Left lung (tissue), 10 donors: ENCODE measurements around the gene CPLANE2. TPM values are rescaled to one million over a fixed set of nuclear protein-coding genes. Genes with fewer than 3 reads are reported as not detected.

Experiments used
- ATAC-seq: fragments of 200-7000 bp; cut with Tn5 transposase; one replicate; pipeline ENCODE4 v1.9.1; 2020; ENCODE audit warnings: moderate library complexity
- DNase-seq, 4 donors: peaks; one replicate each; pipeline ENCODE4 v3.0.0-alpha.2; 2013 to 2020
- H3K27ac ChIP-seq, 2 donors: fragments of 200-600 bp; sonication (generic) in 1 of 2; one replicate each; pipeline versions ENCODE4 v1.5.0 to v1.8.0; 2020 to 2021
- H3K27me3 ChIP-seq, 2 donors: fragments of 200-600 bp; sonication (generic) in 1 of 2; one replicate each; pipeline versions ENCODE4 v1.5.0 to v1.8.0; 2020 to 2021
- H3K36me3 ChIP-seq, 2 donors: fragments of 200-600 bp; sonication (generic) in 1 of 2; one replicate each; pipeline versions ENCODE4 v1.5.0 to v1.8.0; 2020 to 2021
- H3K4me1 ChIP-seq, 2 donors: fragments of 200-600 bp; one replicate each; pipeline ENCODE4 v1.8.0; 2021
- H3K4me3 ChIP-seq, 2 donors: fragments of 200-600 bp; sonication (generic) in 1 of 2; one replicate each; pipeline versions ENCODE4 v1.5.0 to v1.8.0; 2020 to 2021; ENCODE audit warnings: mild to moderate bottlenecking in 1 of 2
- H3K9me3 ChIP-seq, 2 donors: fragments of 200-600 bp; sonication (generic) in 1 of 2; one replicate each; pipeline versions ENCODE4 v1.5.0 to v1.8.0; 2020 to 2021
- intact Hi-C, 2 donors: fragments of 100-400 bp; cut with DNase I; formaldehyde crosslinking; loops; one replicate each; pipeline versions ENCODE4 v1.11.2 to v1.14.2; 2022
- polyA plus RNA-seq, 6 donors: library from polyadenylated mRNA; unstranded; fragments of 120-200 nt; gene quantifications; one replicate each; pipeline ENCODE4 v1.2.1, GENCODE V29; 2013; ENCODE audit not compliant: insufficient read length in 6 of 6
- total RNA-seq, 2 donors: library from RNA; stranded (reverse); fragmentation: NEBNext Ultra II Directional; extraction: Animal tissue kit (Norgen Biotek cat#: 25700); gene quantifications; one replicate each; pipeline ENCODE4 v1.2.1, GENCODE V29; 2021
- TF ChIP-seq, protein P1 (sequence below), 2 donors: fragments of 200-600 bp; sonication (generic) in 1 of 2; IDR thresholded peaks; one replicate each; pipeline versions ENCODE4 v1.5.0 to v1.8.0; 2021; ENCODE audit warnings: antibody characterized with exemption in 2 of 2
- donor health status: DM: no; HTN: yes; CAD: no.
- donor health status: DM: no; HTN: no; CAD: no.

The CPLANE2 gene
- total and polyA plus RNA-seq, 8 donors, result 3.9 to 8.9 (median 5.3) TPM

DNA sequence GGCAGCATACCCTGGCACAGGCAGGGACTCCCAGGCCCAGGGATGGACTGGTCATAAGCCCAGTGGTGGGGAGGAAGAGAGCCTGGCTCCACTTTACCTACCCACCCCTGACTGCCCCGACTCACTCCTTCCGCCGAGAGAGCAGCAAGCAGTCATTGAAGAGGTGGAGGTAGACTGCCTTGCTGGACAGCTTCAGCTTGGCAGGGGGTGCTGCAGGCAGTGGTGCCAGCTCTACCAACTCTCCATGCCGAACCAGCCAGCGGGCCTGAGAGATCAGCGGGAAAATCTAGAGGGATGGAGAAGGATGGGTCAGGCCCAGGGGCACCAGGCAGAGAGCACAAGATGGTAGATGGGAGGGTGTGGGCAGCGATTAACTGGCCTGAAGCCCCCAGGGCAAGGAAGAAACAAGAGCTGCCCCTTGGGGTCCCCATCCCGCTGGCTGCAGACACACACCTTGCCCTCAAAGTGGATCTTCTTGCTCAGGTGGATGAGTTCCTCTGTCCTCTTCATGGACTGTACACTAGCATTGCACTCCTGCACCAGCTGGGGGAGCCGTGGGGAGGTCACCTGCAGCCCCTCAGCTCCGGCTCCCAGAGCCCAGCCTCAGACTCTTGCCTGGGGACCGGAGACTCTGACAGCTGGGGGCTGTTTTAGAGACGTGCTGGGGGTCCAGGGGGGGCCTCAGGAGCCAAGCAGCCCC is 32.2 kb downstream of the CPLANE2 start:
- Histone ChIP-seq H3K4me1 (peaks cover 6 to 22% of the 10 kb centered on the region in 2 donors), H3K9me3 (no peaks in the 10 kb centered on the region), H3K27me3 (no peaks in the 10 kb centered on the region), H3K27ac (no peak overlapping the region), H3K4me3 (no peak overlapping the region), H3K36me3 (peaks cover 0 to 6% of the 10 kb centered on the region in 2 donors)
- peak in 1 of 4 donors; percentile 76 for DNase-seq
- intact Hi-C loops, result no loop called here
- TF ChIP-seq, protein P1, sequence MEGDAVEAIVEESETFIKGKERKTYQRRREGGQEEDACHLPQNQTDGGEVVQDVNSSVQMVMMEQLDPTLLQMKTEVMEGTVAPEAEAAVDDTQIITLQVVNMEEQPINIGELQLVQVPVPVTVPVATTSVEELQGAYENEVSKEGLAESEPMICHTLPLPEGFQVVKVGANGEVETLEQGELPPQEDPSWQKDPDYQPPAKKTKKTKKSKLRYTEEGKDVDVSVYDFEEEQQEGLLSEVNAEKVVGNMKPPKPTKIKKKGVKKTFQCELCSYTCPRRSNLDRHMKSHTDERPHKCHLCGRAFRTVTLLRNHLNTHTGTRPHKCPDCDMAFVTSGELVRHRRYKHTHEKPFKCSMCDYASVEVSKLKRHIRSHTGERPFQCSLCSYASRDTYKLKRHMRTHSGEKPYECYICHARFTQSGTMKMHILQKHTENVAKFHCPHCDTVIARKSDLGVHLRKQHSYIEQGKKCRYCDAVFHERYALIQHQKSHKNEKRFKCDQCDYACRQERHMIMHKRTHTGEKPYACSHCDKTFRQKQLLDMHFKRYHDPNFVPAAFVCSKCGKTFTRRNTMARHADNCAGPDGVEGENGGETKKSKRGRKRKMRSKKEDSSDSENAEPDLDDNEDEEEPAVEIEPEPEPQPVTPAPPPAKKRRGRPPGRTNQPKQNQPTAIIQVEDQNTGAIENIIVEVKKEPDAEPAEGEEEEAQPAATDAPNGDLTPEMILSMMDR (IDR thresholded peaks at IDR 0.05), result no peak
- no peak for ATAC-seq

DNA sequence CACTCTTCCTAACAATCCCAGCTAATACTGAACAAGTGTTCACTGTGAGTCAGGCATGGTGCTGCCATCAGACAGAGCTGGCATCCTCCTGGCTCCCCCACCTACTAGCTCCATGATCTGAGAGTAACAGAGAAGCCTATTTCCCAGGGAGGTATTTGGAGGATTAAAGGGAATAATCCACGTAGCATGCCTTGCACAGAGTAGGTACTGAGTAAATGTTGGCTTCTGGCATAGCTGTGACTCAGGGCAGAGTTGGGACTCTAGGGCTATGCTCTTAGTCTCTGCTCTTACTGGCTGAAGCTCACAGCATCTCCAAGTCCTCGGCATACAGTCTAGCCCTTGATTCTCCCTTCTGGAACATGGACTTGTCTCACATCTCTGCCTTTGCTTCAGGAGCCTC is 32.8 kb downstream of the CPLANE2 start:
- DNase-seq (peak in 1 of 4 donors; percentile 1), ATAC-seq (no peak)
- intact Hi-C loops, result no loop called here
- Histone ChIP-seq H3K27me3 (no peaks in the 10 kb centered on the region), H3K27ac (no peak overlapping the region), H3K9me3 (no peaks in the 10 kb centered on the region), H3K36me3 (peaks cover 0 to 6% of the 10 kb centered on the region in 2 donors), H3K4me1 (peaks cover 6 to 22% of the 10 kb centered on the region in 2 donors), H3K4me3 (no peak overlapping the region)
- TF ChIP-seq, protein P1 (IDR thresholded peaks at IDR 0.05), result no peak

DNA sequence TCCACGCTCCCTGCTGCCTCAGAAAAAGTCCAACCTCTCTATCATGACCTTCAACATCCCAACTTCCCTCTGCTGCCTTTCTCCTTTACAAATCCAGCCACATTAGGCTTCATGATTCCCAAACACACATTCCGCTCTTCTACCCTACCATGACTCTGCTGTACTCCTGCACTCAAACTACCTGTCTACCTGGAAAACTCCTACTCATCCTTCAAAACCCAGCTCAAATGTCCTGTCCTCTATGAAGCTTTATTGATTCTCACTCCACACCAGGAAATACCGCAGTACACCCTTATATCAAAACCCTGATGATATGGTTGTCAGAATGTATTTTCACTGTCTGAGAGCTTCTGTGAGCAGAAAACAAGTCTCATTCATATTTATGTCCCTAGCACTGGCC is 33.4 kb downstream of the CPLANE2 start:
- H3K4me1 ChIP-seq, result peaks cover 6 to 22% of the 10 kb centered on the region in 2 donors
- no peaks in the 10 kb centered on the region for H3K27me3 ChIP-seq
- no peak overlapping the region for H3K4me3 ChIP-seq
- H3K27ac ChIP-seq, result no peak overlapping the region
- ATAC-seq, result no peak
- DNase-seq, result no peak
- peaks cover 0 to 11% of the 10 kb centered on the region in 2 donors for H3K36me3 ChIP-seq
- TF ChIP-seq, protein P1 (IDR thresholded peaks at IDR 0.05), result no peak
- H3K9me3 ChIP-seq, result no peaks in the 10 kb centered on the region
- intact Hi-C loops, result no loop called here

DNA sequence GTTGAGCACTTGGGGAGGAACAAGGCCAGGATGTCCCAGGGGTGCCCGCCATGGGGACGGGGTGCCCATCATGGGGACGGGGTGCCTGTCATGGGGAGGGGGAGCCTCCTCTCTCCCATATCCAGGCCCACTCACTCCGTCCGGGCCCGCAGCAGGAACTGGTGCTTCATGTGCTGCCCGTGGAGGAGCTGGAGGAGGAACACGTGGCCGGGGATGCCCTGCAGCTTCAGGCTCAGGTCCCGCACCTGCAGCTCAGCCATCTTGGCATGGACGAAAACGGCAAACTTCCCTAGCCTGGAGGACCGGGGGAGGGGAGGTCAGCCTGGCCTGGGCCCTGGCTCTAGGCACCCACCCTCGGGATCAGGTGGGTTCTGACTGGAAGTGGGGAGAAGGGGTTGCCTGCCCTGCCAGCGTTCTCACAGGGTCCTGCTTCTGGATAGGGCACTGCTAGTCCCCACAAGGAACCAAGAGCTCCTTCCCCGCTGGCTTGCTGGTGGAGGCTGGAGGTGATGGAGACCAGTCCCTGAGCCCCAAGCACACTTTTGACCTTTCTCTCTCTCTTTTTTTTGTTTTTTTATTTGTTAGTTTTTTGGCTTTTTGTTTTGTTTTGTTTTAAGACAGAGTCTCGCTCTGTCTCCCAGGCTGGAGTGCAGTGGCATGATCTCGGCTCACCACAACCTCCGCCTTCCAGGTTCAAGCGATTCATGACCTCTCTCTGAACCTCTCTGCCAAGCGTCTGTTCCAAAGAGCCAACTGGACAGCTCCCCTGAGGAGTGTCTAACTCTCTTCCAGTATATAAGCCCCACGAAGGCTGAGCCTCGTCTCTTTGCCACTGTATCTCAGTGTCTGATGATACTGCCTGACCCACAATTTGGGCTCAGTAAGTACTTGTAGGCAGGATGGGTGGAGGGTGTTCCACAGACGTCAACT is 34.4 kb downstream of the CPLANE2 start:
- intact Hi-C loops, result no loop called here
- no peak overlapping the region for H3K4me3 ChIP-seq
- peaks cover 6 to 14% of the 10 kb centered on the region in 2 donors for H3K4me1 ChIP-seq
- DNase-seq (peak in 1 of 4 donors; percentile 52), ATAC-seq (no peak)
- no peak overlapping the region for H3K27ac ChIP-seq
- no peaks in the 10 kb centered on the region for H3K27me3 ChIP-seq
- H3K36me3 ChIP-seq, result peaks cover 0 to 17% of the 10 kb centered on the region in 2 donors
- no peaks in the 10 kb centered on the region for H3K9me3 ChIP-seq
- TF ChIP-seq, protein P1 (IDR thresholded peaks at IDR 0.05), result no peak

DNA sequence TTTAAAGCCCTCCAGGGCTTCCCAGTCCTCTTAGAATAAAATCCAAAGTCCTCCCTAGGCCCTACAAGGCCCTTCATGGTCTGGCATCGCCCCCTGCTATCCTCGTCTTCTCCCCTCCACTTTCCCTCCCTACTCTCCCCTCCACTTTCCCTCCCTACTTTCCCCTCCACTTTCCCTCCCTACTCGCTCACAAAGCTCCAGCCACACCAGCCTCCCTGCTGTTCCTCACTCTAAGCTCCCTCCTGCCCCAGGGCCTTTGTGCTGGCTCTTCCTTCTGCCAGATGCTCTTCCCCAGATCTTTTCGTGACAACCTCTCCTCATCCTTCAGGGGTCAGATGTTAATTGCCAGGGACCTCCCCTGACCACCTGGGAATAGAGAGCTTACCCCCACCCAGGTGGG is 37.3 kb downstream of the CPLANE2 start:
- TF ChIP-seq, protein P1 (IDR thresholded peaks at IDR 0.05), result no peak
- Histone ChIP-seq H3K9me3 (no peaks in the 10 kb centered on the region), H3K4me1 (no peaks in the 10 kb centered on the region), H3K27me3 (no peaks in the 10 kb centered on the region), H3K4me3 (no peak overlapping the region), H3K27ac (no peak overlapping the region), H3K36me3 (peaks cover 0 to 17% of the 10 kb centered on the region in 2 donors)
- DNase-seq, result peak in 1 of 4 donors; percentile 4
- intact Hi-C loops, result loop anchor here in 1 of 2 donors (10.0 kb wide), 1 partner anchor 125 kb away; the partner anchor contains the start of gene FAM131C
- no peak for ATAC-seq
